ENCODE measurements around the gene AMER2. TPM values are rescaled to one million over a fixed set of nuclear protein-coding genes. Genes with fewer than 3 reads are reported as not detected.

Gene AMER2
- total and polyA plus RNA-seq, 7 donors, result 0.09 to 2.4 (median 1.1) TPM; not detected in 2

DNA sequence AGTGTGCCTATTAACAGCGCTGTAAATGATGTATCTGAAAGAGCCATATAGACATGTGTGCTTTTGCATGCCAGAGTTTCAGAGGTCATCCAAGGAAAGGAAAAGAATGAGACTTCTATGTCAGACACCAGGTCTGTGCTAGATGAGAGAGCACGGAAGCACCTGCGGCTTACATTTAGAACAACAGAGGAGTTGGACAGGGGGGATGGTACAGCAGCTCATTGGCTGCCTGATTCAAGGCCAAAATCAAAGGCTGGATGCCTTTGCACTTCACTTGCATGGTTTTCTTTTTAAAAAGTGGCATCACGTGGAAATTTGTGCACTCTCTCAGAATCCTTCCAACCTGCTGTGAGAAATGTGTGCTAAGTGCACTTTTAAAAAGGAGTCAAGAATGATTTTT is 32.8 kb upstream of the AMER2 start:
- Histone ChIP-seq H3K36me3 (no peaks in the 10 kb centered on the region), H3K4me3 (no peak overlapping the region), H3K4me1 (no peaks in the 10 kb centered on the region), H3K27me3 (no peaks in the 10 kb centered on the region), H3K27ac (no peak overlapping the region), H3K9me3 (no peaks in the 10 kb centered on the region)
- no peak for DNase-seq
- TF ChIP-seq POLR2AphosphoS5 (IDR thresholded peaks at IDR 0.05), result no peak
- no peak for TF ChIP-seq POLR2A (IDR thresholded peaks at IDR 0.05)
- no peak for TF ChIP-seq CTCF (IDR thresholded peaks at IDR 0.05)
- TF ChIP-seq EP300 (IDR thresholded peaks at IDR 0.05), result no peak
- WGBS, 2 donors, result 61 to 78% methylated on average over 4 of the region's 4 CpGs
- intact Hi-C loops (cut with DNase I), result no loop called here

DNA sequence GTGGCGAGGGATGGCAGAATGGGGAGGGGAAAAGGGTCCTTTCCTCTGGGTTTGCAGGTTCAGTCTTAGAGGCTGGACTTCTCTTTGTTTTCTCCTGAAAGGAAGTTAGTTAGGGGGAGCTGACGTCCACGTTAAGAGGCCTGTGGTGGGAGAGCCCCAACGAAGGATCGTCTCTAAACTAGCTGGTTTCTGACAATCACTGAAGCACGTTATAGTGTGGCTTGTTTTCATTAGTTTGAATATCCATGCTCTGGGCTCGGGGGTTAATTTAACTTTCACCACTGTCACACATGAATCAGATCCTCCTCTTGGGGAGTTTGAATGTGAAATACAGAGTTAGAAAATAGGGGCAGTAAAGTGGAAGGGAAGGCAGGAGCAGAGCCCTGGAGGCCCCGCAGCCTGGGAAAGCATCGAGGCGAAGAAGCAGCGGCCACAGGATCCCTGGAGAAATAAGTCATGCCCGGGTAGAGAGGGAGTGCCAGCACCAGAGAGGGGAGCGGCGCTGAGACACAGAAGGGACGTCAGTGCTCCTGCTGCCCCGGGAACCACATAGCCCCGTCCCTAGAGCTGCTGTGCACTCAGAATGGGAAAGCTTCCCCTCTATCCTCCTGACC is 31.1 kb upstream of the AMER2 start:
- TF ChIP-seq POLR2A (IDR thresholded peaks at IDR 0.05) (no peak), EP300 (IDR thresholded peaks at IDR 0.05) (no peak)
- Histone ChIP-seq H3K27ac (no peak overlapping the region), H3K36me3 (no peaks in the 10 kb centered on the region), H3K27me3 (no peaks in the 10 kb centered on the region), H3K4me3 (no peak overlapping the region), H3K9me3 (no peaks in the 10 kb centered on the region), H3K4me1 (no peaks in the 10 kb centered on the region)
- DNase-seq, result no peak
- WGBS, 2 donors, result 45% methylated on average over 17 of the region's 17 CpGs
- intact Hi-C loops (cut with DNase I), result no loop called here

- no peaks in the 10 kb centered on the region for H3K36me3 ChIP-seq
- H3K27ac ChIP-seq, result no peak overlapping the region
- no peaks in the 10 kb centered on the region for H3K4me1 ChIP-seq
- no peaks in the 10 kb centered on the region for H3K27me3 ChIP-seq
- H3K4me3 ChIP-seq, result no peak overlapping the region
- intact Hi-C loops (cut with DNase I), result no loop called here
- 72 to 76% methylated on average over 4 of the region's 4 CpGs for WGBS, 2 donors
- no peaks in the 10 kb centered on the region for H3K9me3 ChIP-seq
- TF ChIP-seq POLR2A (IDR thresholded peaks at IDR 0.05) (no peak), POLR2AphosphoS5 (IDR thresholded peaks at IDR 0.05) (no peak), CTCF (IDR thresholded peaks at IDR 0.05) (no peak), EP300 (IDR thresholded peaks at IDR 0.05) (no peak)
- no peak for DNase-seq
These were observed 28.7 kb upstream of the AMER2 start for GRCh38 chr13:25200783-25201182.

DNA sequence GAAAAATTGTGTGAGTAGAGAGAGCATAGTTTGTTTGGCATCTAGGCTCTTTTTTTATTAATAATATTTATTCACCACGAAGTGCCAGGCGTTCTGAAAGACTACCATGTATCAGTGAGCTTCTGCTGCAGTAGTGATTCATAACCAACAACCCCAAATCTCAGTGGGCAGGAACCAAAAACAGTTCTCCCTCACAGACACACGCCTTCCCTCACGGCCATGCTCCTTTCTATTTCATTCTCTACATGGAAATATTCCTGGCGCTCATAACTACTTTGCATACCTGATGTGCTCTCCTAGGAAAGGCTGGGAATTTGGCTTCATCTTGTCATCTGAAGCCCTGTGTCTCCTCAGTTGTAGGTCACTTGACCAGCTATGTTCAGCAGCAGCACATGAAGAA is 26.6 kb upstream of the AMER2 start:
- no peak overlapping the region for H3K27ac ChIP-seq
- no peaks in the 10 kb centered on the region for H3K9me3 ChIP-seq
- H3K4me3 ChIP-seq, result no peak overlapping the region
- no peak for DNase-seq
- no peaks in the 10 kb centered on the region for H3K36me3 ChIP-seq
- no peaks in the 10 kb centered on the region for H3K4me1 ChIP-seq
- no peak for TF ChIP-seq EP300 (IDR thresholded peaks at IDR 0.05)
- TF ChIP-seq POLR2A (IDR thresholded peaks at IDR 0.05), result no peak
- TF ChIP-seq POLR2AphosphoS5 (IDR thresholded peaks at IDR 0.05), result no peak
- TF ChIP-seq CTCF (IDR thresholded peaks at IDR 0.05), result no peak
- H3K27me3 ChIP-seq, result no peaks in the 10 kb centered on the region
- intact Hi-C loops (cut with DNase I), result no loop called here
- 78 to 81% methylated on average over 5 of the region's 5 CpGs for WGBS, 2 donors

GRCh38 chr13:25196971-25197370 is 24.9 kb upstream of the AMER2 start:
- intact Hi-C loops (cut with DNase I), result no loop called here
- Histone ChIP-seq H3K9me3 (no peaks in the 10 kb centered on the region), H3K36me3 (no peaks in the 10 kb centered on the region), H3K4me1 (no peaks in the 10 kb centered on the region), H3K4me3 (no peak overlapping the region), H3K27ac (no peak overlapping the region), H3K27me3 (peaks cover 0 to 9% (median 0%) of the 10 kb centered on the region in 3 donors)
- 86 to 88% methylated on average over 11 of the region's 11 CpGs for WGBS, 2 donors
- TF ChIP-seq POLR2A (IDR thresholded peaks at IDR 0.05), result no peak
- no peak for TF ChIP-seq CTCF (IDR thresholded peaks at IDR 0.05)
- no peak for TF ChIP-seq POLR2AphosphoS5 (IDR thresholded peaks at IDR 0.05)
- TF ChIP-seq EP300 (IDR thresholded peaks at IDR 0.05), result no peak
- DNase-seq, result no peak

All from sigmoid colon (tissue), 7 donors.